Breast epithelium (tissue), 4 donors: ENCODE measurements around the gene TMEM74B. TPM values are rescaled to one million over a fixed set of nuclear protein-coding genes. Genes with fewer than 3 reads are reported as not detected.

ENCODE experiments used
- DNase-seq, 2 donors: peaks; one replicate each; pipeline ENCODE4 v3.0.0-alpha.2; 2019; ENCODE audit warnings: low spot score in 2 of 2
- H3K27ac ChIP-seq, 2 donors: fragments of 200-600 bp; sonication (generic) in 1 of 2; one replicate each; pipeline ENCODE4 v1.5.1; 2016 to 2019; ENCODE audit warnings: mild to moderate bottlenecking in 1 of 2
- H3K27me3 ChIP-seq, 2 donors: fragments of 200-600 bp; sonication (generic) in 1 of 2; one replicate each; pipeline versions ENCODE4 v1.5.1 to v1.6.0; 2017 to 2019; ENCODE audit warnings: control low read depth in 1 of 2, mild to moderate bottlenecking in 1 of 2
- H3K36me3 ChIP-seq: fragments of 200-600 bp; one replicate; pipeline ENCODE4 v1.5.1; 2019
- H3K4me1 ChIP-seq, 2 donors: fragments of 200-600 bp; sonication (generic); one replicate each; pipeline ENCODE4 v1.5.1; 2016 to 2019; ENCODE audit warnings: control low read depth in 1 of 2
- H3K4me3 ChIP-seq, 3 donors: fragments of 200-600 bp; sonication (generic); 1 replicate in 2 of 3; 2 replicates in 1 of 3; pipeline ENCODE4 v1.5.1; 2016 to 2019; ENCODE audit warnings: mild to moderate bottlenecking in 3 of 3, moderate library complexity in 2 of 3
- H3K9me3 ChIP-seq, 2 donors: fragments of 200-600 bp; sonication (generic) in 1 of 2; one replicate each; pipeline ENCODE4 v1.5.1; 2016 to 2019; ENCODE audit warnings: control low read depth in 1 of 2
- POLR2A ChIP-seq: fragments of 450-650 bp; IDR thresholded peaks from one replicate; pipeline ENCODE4 v1.6.1; 2016; ENCODE audit warnings: antibody characterized with exemption, mild to moderate bottlenecking, moderate library complexity
- POLR2AphosphoS5 ChIP-seq, 3 donors: sonication (generic); formaldehyde crosslinking; IDR thresholded peaks; one replicate each; pipeline ENCODE4 v1.6.1; 2017; ENCODE audit warnings: antibody characterized with exemption in 3 of 3
- intact Hi-C: fragments of 100-400 bp; cut with DNase I; formaldehyde crosslinking; loops from one replicate; pipeline ENCODE4 v1.15.1; 2023; ENCODE audit warnings: low total_unique reads
- total RNA-seq, 3 donors: library from RNA; depleted of rRNA; stranded (reverse); fragments of >200 nt; gene quantifications; one replicate each; pipeline ENCODE4 v1.1.0, GENCODE V29; 2016
- TF ChIP-seq, protein P1 (sequence below), 3 donors: fragments of 450-650 bp; IDR thresholded peaks; one replicate each; pipeline ENCODE4 v1.5.1; 2016 to 2017; ENCODE audit warnings: antibody characterized with exemption in 3 of 3, mild to moderate bottlenecking in 3 of 3, moderate library complexity in 3 of 3

TMEM74B gene
- total RNA-seq, 3 donors from 2014 or later: 0.73 to 4.3 (median 1.1) TPM

DNA sequence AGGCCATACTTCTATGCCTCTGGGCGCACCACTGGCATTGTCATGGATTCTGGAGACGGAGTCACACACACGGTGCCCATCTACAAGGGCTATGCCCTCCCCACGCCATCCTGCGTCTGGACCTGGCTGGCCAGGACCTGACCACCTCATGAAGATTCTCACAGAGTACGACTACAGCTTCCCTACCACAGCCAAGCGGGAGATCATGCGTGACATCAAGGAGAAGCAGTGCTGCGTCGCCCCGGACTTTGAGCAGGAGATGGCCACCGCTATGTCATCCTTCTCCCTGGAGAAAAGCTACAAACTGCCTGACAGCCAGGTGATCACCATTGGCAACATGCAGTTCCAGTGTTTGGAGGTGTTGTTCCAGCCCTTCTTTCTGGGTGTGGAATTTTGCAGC, 23.8 kb downstream of the TMEM74B start:
- H3K9me3 ChIP-seq: no peaks in the 10 kb centered on the region
- no peak overlapping the region for H3K27ac ChIP-seq
- DNase-seq: no peak
- TF ChIP-seq, protein P1, sequence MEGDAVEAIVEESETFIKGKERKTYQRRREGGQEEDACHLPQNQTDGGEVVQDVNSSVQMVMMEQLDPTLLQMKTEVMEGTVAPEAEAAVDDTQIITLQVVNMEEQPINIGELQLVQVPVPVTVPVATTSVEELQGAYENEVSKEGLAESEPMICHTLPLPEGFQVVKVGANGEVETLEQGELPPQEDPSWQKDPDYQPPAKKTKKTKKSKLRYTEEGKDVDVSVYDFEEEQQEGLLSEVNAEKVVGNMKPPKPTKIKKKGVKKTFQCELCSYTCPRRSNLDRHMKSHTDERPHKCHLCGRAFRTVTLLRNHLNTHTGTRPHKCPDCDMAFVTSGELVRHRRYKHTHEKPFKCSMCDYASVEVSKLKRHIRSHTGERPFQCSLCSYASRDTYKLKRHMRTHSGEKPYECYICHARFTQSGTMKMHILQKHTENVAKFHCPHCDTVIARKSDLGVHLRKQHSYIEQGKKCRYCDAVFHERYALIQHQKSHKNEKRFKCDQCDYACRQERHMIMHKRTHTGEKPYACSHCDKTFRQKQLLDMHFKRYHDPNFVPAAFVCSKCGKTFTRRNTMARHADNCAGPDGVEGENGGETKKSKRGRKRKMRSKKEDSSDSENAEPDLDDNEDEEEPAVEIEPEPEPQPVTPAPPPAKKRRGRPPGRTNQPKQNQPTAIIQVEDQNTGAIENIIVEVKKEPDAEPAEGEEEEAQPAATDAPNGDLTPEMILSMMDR (IDR thresholded peaks at IDR 0.05): no peak
- TF ChIP-seq POLR2A (no peak), POLR2AphosphoS5 (IDR thresholded peaks at IDR 0.05) (no peak)
- H3K4me3 ChIP-seq: no peak overlapping the region
- H3K27me3 ChIP-seq: no peaks in the 10 kb centered on the region
- H3K36me3 ChIP-seq: peaks cover 9% of the 10 kb centered on the region
- intact Hi-C loops: no loop called here
- no peaks in the 10 kb centered on the region for H3K4me1 ChIP-seq

DNA sequence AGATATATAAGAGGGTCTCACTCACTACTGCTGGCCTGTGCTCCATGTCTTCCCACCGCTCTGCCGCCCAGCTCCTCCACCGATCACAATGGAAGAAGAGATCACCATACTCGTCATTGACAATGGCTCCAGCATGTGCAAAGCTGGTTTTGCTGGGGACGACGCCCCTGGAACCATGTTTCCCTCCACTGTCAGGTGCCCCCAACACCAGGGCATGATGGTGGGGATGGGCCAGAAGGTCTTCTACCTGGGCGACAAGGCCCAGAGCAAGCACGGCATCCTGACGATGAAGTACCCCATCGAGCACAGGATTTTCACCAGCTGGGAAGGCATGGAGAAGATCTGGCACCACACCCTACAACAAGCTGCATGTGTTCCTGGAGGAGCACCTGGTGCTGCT, 24.3 kb downstream of the TMEM74B start:
- no peaks in the 10 kb centered on the region for H3K27me3 ChIP-seq
- TF ChIP-seq, protein P1 (IDR thresholded peaks at IDR 0.05): no peak
- TF ChIP-seq POLR2A (no peak), POLR2AphosphoS5 (IDR thresholded peaks at IDR 0.05) (no peak)
- H3K27ac ChIP-seq: no peak overlapping the region
- intact Hi-C loops: no loop called here
- no peak overlapping the region for H3K4me3 ChIP-seq
- H3K9me3 ChIP-seq: no peaks in the 10 kb centered on the region
- no peaks in the 10 kb centered on the region for H3K4me1 ChIP-seq
- peaks cover 9% of the 10 kb centered on the region for H3K36me3 ChIP-seq
- DNase-seq: no peak

DNA sequence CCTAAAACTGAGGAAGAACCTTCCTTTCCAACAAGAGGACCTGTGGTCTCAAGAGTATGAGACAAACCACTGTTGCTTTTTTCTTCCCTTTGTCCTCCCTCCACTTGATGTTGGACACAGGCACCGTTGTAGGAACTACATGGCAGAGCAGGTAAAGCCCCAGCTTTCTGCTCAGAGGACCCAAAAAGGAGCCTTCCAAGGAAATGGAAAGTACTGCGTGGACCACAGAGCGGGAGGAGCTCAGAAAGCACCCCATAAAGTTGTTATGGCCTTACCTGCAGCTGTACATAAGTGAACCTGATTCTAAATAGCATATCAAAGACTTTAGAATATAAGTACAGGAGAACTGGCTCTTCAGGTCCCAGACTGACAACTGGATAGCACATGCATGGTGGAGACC, 29.4 kb downstream of the TMEM74B start:
- no peaks in the 10 kb centered on the region for H3K4me1 ChIP-seq
- no peak for DNase-seq
- H3K36me3 ChIP-seq: no peaks in the 10 kb centered on the region
- no peaks in the 10 kb centered on the region for H3K9me3 ChIP-seq
- intact Hi-C loops: no loop called here
- H3K27ac ChIP-seq: no peak overlapping the region
- no peak overlapping the region for H3K4me3 ChIP-seq
- no peaks in the 10 kb centered on the region for H3K27me3 ChIP-seq
- TF ChIP-seq POLR2AphosphoS5 (IDR thresholded peaks at IDR 0.05) (no peak), POLR2A (no peak)
- TF ChIP-seq, protein P1 (IDR thresholded peaks at IDR 0.05): no peak

DNA sequence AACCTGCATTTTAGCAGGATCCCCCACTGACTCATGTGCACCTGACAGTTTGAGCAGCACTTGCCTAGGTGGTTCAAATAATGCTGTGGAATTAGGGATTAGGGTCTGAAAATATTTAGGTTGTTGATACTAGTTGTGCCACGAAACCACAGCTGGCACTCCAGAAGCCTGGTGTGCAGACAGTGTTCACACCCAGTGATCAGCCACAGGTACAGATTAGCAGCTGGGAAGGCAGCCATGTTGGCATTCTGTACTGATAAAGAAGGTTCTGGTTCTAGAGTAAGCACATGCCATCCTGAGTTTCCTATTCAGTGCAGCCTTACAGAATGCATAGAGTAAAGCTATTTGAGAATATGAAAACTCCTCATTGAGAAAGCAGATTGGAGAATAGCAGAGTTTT, 30.1 kb downstream of the TMEM74B start:
- Histone ChIP-seq H3K9me3 (no peaks in the 10 kb centered on the region), H3K27me3 (no peaks in the 10 kb centered on the region), H3K27ac (no peak overlapping the region), H3K4me3 (no peak overlapping the region), H3K4me1 (no peaks in the 10 kb centered on the region), H3K36me3 (no peaks in the 10 kb centered on the region)
- intact Hi-C loops: no loop called here
- TF ChIP-seq, protein P1 (IDR thresholded peaks at IDR 0.05): no peak
- no peak for TF ChIP-seq POLR2AphosphoS5 (IDR thresholded peaks at IDR 0.05)
- no peak for TF ChIP-seq POLR2A
- no peak for DNase-seq

DNA sequence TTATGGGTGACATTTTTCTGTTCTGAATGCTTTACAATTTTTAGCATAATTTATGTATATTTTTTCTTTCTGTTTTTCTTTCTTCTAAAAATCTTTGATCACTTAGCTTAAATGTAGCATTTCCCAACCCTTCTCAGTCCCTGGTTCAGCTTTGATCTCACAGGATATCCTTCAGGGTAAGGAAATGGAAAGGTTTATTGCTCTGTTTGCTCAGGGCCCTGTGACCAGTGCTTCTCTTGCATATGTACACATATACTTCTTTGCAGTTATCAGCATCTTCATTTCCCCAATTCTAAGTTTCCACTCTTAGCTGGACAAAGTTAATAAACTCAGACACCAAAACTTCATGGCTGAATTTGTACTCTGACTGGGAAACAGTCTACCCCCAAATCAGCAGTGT, 30.6 kb downstream of the TMEM74B start:
- H3K27ac ChIP-seq: no peak overlapping the region
- H3K4me1 ChIP-seq: no peaks in the 10 kb centered on the region
- intact Hi-C loops: no loop called here
- no peak for DNase-seq
- H3K4me3 ChIP-seq: no peak overlapping the region
- H3K36me3 ChIP-seq: no peaks in the 10 kb centered on the region
- no peak for TF ChIP-seq POLR2AphosphoS5 (IDR thresholded peaks at IDR 0.05)
- no peak for TF ChIP-seq POLR2A
- TF ChIP-seq, protein P1 (IDR thresholded peaks at IDR 0.05): no peak
- no peaks in the 10 kb centered on the region for H3K27me3 ChIP-seq
- H3K9me3 ChIP-seq: no peaks in the 10 kb centered on the region
